ENCODE results near the gene MEFV.

DNA sequence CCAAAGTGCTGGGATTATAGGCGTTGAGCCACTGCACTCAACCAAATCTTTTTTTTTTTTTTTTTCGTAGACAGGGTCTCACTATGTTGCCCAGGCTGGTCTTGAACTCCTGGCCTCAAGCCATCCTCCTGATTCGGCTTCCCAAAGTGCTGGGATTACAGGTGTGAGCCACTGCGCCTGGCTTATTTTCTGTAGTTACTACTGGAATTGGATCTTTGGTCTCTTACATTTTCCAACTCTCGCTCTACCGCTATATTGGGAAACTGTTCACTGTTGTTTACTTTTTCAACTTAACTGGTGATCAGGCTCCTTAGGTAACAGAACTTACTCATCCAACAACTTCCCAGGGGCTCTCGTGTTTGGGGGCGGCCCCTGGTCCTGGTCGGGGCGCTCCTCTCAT lies 35.6 kb downstream of the MEFV start:
- TF ChIP-seq EZH2 (IDR thresholded peaks at IDR 0.05; ENCODE audit: borderline replicate concordance, low read length), result no peak
- TF ChIP-seq, protein P1, sequence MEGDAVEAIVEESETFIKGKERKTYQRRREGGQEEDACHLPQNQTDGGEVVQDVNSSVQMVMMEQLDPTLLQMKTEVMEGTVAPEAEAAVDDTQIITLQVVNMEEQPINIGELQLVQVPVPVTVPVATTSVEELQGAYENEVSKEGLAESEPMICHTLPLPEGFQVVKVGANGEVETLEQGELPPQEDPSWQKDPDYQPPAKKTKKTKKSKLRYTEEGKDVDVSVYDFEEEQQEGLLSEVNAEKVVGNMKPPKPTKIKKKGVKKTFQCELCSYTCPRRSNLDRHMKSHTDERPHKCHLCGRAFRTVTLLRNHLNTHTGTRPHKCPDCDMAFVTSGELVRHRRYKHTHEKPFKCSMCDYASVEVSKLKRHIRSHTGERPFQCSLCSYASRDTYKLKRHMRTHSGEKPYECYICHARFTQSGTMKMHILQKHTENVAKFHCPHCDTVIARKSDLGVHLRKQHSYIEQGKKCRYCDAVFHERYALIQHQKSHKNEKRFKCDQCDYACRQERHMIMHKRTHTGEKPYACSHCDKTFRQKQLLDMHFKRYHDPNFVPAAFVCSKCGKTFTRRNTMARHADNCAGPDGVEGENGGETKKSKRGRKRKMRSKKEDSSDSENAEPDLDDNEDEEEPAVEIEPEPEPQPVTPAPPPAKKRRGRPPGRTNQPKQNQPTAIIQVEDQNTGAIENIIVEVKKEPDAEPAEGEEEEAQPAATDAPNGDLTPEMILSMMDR (conservative IDR thresholded peaks at IDR 0.05 in 1 of 2, IDR thresholded peaks at IDR 0.05 in 1 of 2; ENCODE audit: extremely low read depth in 1 of 2, insufficient read depth in 1 of 2, low read depth in 1 of 2, low read length in 2 of 2), result no peak
